Endothelial cell of umbilical vein (primary cell): ENCODE data around the gene TESPA1.

Source experiments
- POLR2A ChIP-seq: IDR thresholded peaks from 2 replicates; pipeline ENCODE4 v1.6.1; 2012; ENCODE audit warnings: low read depth, mild to moderate bottlenecking, control low read depth, low read length
- TF ChIP-seq, protein P1 (sequence below), 2 donors: IDR thresholded peaks; 1 replicate in 1 of 2; 2 replicates in 1 of 2; pipeline ENCODE4 v1.5.1; 2011; ENCODE audit warnings: low read length in 2 of 2, mild to moderate bottlenecking in 2 of 2, moderate library complexity in 2 of 2, control low read depth in 1 of 2, inconsistent platforms in 1 of 2, low read depth in 1 of 2; ENCODE audit not compliant: insufficient read depth in 1 of 2; ENCODE audit errors: extremely low read depth in 1 of 2

- TF ChIP-seq, protein P1, sequence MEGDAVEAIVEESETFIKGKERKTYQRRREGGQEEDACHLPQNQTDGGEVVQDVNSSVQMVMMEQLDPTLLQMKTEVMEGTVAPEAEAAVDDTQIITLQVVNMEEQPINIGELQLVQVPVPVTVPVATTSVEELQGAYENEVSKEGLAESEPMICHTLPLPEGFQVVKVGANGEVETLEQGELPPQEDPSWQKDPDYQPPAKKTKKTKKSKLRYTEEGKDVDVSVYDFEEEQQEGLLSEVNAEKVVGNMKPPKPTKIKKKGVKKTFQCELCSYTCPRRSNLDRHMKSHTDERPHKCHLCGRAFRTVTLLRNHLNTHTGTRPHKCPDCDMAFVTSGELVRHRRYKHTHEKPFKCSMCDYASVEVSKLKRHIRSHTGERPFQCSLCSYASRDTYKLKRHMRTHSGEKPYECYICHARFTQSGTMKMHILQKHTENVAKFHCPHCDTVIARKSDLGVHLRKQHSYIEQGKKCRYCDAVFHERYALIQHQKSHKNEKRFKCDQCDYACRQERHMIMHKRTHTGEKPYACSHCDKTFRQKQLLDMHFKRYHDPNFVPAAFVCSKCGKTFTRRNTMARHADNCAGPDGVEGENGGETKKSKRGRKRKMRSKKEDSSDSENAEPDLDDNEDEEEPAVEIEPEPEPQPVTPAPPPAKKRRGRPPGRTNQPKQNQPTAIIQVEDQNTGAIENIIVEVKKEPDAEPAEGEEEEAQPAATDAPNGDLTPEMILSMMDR (IDR thresholded peaks at IDR 0.05; ENCODE audit: extremely low read depth in 1 of 2, insufficient read depth in 1 of 2, low read depth in 1 of 2, low read length in 2 of 2) = no peak
- TF ChIP-seq POLR2A = no peak
Measured at GRCh38 chr12:54981796-54982195, 2.8 kb downstream of the TESPA1 start.
